Lower lobe of right lung (tissue), 2 donors: Measurements from ENCODE around the gene KRTAP10-4. TPM values are rescaled to one million over a fixed set of nuclear protein-coding genes. Genes with fewer than 3 reads are reported as not detected.
A peak's percentile ranks its signal among the peaks of the same experiment; 100 is the strongest.

Experiments
- ATAC-seq, 2 donors: fragments of 200-7000 bp; cut with Tn5 transposase; one replicate each; pipeline ENCODE4 v1.9.1; 2020 to 2022; ENCODE audit warnings: mild to moderate bottlenecking in 2 of 2, moderate library complexity in 2 of 2
- DNase-seq: peaks from one replicate; pipeline ENCODE4 v3.0.0-alpha.2; 2020
- H3K27ac ChIP-seq: fragments of 200-600 bp; one replicate; pipeline ENCODE4 v1.8.0; 2022
- H3K27me3 ChIP-seq: fragments of 200-600 bp; one replicate; pipeline ENCODE4 v1.8.0; 2022; ENCODE audit warnings: low read depth
- H3K36me3 ChIP-seq: fragments of 200-600 bp; one replicate; pipeline ENCODE4 v1.8.0; 2022; ENCODE audit warnings: mild to moderate bottlenecking
- H3K4me1 ChIP-seq: fragments of 200-600 bp; one replicate; pipeline ENCODE4 v1.8.0; 2022
- H3K4me3 ChIP-seq: fragments of 200-600 bp; one replicate; pipeline ENCODE4 v1.8.0; 2022; ENCODE audit warnings: mild to moderate bottlenecking
- H3K9me3 ChIP-seq: fragments of 200-600 bp; one replicate; pipeline ENCODE4 v1.8.0; 2022
- CTCF ChIP-seq: fragments of 200-600 bp; IDR thresholded peaks from one replicate; pipeline ENCODE4 v1.8.0; 2022; ENCODE audit warnings: antibody characterized with exemption, mild to moderate bottlenecking
- intact Hi-C: fragments of 100-400 bp; cut with DNase I; formaldehyde crosslinking; loops from one replicate; pipeline ENCODE4 v1.11.0; 2022
- total RNA-seq: library from RNA; stranded (reverse); fragmentation: NEBNext Ultra II Directional; extraction: Animal tissue kit (Norgen Biotek cat#: 25700); gene quantifications from one replicate; pipeline ENCODE4 v1.2.1, GENCODE V29; 2021
- donor health status: DM: no; HTN: yes; CAD: no; lungs with severe emphysema.

The KRTAP10-4 gene
- total RNA-seq, 1 donor from 2014 or later = not detected

GRCh38 chr21:44592446-44593311 lies 19.1 kb downstream of the KRTAP10-4 start, which contains the start of gene KRTAP10-6:
Gene KRTAP10-6 (minus strand): TSS chr21:44592505. CDS start chr21:44592484, 21 bp downstream.
- Histone ChIP-seq H3K27me3 (peaks cover 17% of the 10 kb centered on the region), H3K9me3 (no peaks in the 10 kb centered on the region), H3K4me3 (no peak within 1 kb of the TSS), H3K27ac (no peak within 1 kb of the TSS), H3K4me1 (no peaks in the 10 kb centered on the region), H3K36me3 (no peaks in the 10 kb centered on the region)
- DNase-seq (no peak), ATAC-seq (peak in 1 of 2 donors; percentile 28)
- TF ChIP-seq CTCF = no peak
- intact Hi-C loops = no loop called here

- Histone ChIP-seq H3K36me3 (no peaks in the 10 kb centered on the region), H3K4me3 (no peak overlapping the region), H3K9me3 (no peaks in the 10 kb centered on the region), H3K27ac (no peak overlapping the region), H3K27me3 (peaks cover 21% of the 10 kb centered on the region), H3K4me1 (no peaks in the 10 kb centered on the region)
- intact Hi-C loops = no loop called here
- TF ChIP-seq CTCF = no peak
- no peak for DNase-seq
- ATAC-seq = no peak
Measured at GRCh38 chr21:44593598-44594405, 20.3 kb downstream of the KRTAP10-4 start.

GRCh38 chr21:44594406-44594916 lies 20.9 kb downstream of the KRTAP10-4 start:
- ATAC-seq (no peak), DNase-seq (no peak)
- Histone ChIP-seq H3K4me1 (no peaks in the 10 kb centered on the region), H3K27me3 (peaks cover 17% of the 10 kb centered on the region), H3K36me3 (no peaks in the 10 kb centered on the region), H3K9me3 (no peaks in the 10 kb centered on the region), H3K4me3 (no peak overlapping the region), H3K27ac (no peak overlapping the region)
- intact Hi-C loops = no loop called here
- TF ChIP-seq CTCF = no peak

GRCh38 chr21:44595524-44595923 lies 22.0 kb downstream of the KRTAP10-4 start:
- no peak for TF ChIP-seq CTCF
- Histone ChIP-seq H3K36me3 (no peaks in the 10 kb centered on the region), H3K9me3 (no peaks in the 10 kb centered on the region), H3K4me3 (no peak overlapping the region), H3K27ac (no peak overlapping the region), H3K4me1 (no peaks in the 10 kb centered on the region), H3K27me3 (peaks cover 13% of the 10 kb centered on the region)
- DNase-seq (no peak), ATAC-seq (no peak)
- intact Hi-C loops = no loop called here

GRCh38 chr21:44596068-44596725 lies 22.7 kb downstream of the KRTAP10-4 start:
- TF ChIP-seq CTCF = no peak
- DNase-seq = no peak
- H3K36me3 ChIP-seq = no peaks in the 10 kb centered on the region
- no peak for ATAC-seq
- H3K9me3 ChIP-seq = no peaks in the 10 kb centered on the region
- no peak overlapping the region for H3K27ac ChIP-seq
- intact Hi-C loops = no loop called here
- no peak overlapping the region for H3K4me3 ChIP-seq
- peaks cover 13% of the 10 kb centered on the region for H3K27me3 ChIP-seq
- no peaks in the 10 kb centered on the region for H3K4me1 ChIP-seq
